ENCODE results near the gene SLC22A5.

Gene SLC22A5

GRCh38 chr5:132424167-132424880 is 54.8 kb downstream of the SLC22A5 start:
- in situ Hi-C loops (cut with MboI; ENCODE audit: low pct_unique_long_range_greater_than_20kb, low sequenced_read_pairs, unreplicated experiment): loop anchor here (10.0 kb wide), 1 partner anchor 50 kb away; no protein-coding TSS in a partner anchor
- DNase-seq (ENCODE audit: low spot score): no peak
- TF ChIP-seq, protein P1, sequence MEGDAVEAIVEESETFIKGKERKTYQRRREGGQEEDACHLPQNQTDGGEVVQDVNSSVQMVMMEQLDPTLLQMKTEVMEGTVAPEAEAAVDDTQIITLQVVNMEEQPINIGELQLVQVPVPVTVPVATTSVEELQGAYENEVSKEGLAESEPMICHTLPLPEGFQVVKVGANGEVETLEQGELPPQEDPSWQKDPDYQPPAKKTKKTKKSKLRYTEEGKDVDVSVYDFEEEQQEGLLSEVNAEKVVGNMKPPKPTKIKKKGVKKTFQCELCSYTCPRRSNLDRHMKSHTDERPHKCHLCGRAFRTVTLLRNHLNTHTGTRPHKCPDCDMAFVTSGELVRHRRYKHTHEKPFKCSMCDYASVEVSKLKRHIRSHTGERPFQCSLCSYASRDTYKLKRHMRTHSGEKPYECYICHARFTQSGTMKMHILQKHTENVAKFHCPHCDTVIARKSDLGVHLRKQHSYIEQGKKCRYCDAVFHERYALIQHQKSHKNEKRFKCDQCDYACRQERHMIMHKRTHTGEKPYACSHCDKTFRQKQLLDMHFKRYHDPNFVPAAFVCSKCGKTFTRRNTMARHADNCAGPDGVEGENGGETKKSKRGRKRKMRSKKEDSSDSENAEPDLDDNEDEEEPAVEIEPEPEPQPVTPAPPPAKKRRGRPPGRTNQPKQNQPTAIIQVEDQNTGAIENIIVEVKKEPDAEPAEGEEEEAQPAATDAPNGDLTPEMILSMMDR (IDR thresholded peaks at IDR 0.05; ENCODE audit: extremely low read depth, insufficient read depth, missing control alignments): no peak

DNA sequence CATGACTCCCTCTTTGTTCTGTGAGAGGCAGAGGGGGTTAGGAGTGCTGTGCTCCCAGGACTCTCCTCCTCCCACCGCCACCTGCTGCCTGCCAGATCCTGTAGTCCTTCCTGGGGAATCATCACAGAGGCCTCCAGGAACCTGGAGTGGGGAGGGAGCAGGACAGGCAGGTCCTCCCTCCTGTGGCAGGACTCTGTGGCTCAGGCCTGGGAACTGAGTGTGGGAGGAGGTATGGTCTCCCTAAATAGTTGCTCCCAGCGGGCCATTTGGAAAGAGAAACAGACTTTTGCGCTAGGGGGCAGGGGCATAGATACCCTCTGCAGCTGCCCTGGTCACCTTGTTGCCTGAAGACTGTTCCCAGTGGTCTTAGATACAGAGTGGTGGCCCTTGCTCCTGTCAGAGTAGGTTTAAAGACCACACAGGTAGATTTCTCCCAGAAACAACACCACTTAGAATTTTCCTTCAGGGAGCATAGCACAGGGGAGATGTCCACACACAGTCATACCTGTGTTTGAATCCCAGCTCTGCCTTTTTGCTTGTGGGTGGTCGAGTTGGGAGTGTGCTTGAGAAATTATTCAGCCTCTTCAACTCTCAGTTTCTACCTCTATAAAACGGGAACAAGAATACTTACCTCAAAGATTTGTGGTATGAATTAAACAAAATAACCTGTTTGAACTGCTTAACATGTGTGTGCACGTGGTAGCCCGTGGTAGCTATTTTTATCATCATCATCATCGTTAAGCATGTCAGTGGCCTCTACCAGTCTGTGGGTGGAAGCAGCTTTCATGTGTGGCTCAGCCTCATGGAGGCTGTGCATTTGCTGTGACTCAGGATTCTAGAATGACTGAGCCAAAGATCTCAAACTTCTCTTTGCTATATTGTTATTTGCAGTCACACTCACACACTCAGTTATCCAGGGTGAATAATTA is 55.8 kb downstream of the SLC22A5 start:
- DNase-seq (ENCODE audit: low spot score): peak; percentile 75
- TF ChIP-seq, protein P1 (IDR thresholded peaks at IDR 0.05; ENCODE audit: extremely low read depth, insufficient read depth, missing control alignments): no peak
- in situ Hi-C loops (cut with MboI; ENCODE audit: low pct_unique_long_range_greater_than_20kb, low sequenced_read_pairs, unreplicated experiment): loop anchor here (10.0 kb wide), 1 partner anchor 50 kb away; no protein-coding TSS in a partner anchor

- in situ Hi-C loops (cut with MboI; ENCODE audit: low pct_unique_long_range_greater_than_20kb, low sequenced_read_pairs, unreplicated experiment): loop anchor here (10.0 kb wide), 1 partner anchor 49 kb away; no protein-coding TSS in a partner anchor
- no peak for DNase-seq (ENCODE audit: low spot score)
- TF ChIP-seq, protein P1 (IDR thresholded peaks at IDR 0.05; ENCODE audit: extremely low read depth, insufficient read depth, missing control alignments): no peak
Observed at GRCh38 chr5:132425975-132426524, 56.5 kb downstream of the SLC22A5 start.

DNA sequence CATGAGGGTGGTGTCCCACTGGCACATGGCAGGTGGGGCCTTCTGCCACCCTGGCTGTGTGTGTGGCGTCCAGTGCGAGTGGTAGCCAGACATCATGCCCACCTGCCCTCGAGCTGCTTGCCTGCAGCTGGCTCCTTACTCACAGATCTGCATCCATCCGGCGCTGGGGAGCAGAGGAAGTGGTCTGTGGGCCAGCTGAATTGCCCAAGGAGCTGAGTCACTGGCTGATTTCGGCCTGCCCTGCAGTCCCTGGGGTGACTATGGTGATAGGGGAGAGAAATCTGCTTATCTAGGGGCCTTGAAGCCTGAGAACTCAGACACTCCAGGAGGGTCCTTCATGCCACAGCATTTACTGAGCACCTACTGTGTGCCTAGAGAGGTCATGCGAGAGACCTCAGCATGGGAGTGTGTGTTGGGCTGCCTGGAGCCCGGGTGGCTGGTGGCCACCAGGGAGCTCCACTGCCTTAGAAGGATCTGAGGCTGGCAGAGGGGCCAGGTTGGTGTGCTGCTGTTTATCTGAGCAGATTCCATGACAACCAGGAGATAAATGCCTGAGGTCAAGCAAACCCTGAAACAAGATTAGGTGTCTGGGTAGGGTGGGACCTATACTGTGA is 57.1 kb downstream of the SLC22A5 start:
- in situ Hi-C loops (cut with MboI; ENCODE audit: low pct_unique_long_range_greater_than_20kb, low sequenced_read_pairs, unreplicated experiment): loop anchor here (10.0 kb wide), 1 partner anchor 48 kb away; no protein-coding TSS in a partner anchor
- DNase-seq (ENCODE audit: low spot score): peak; percentile 48
- TF ChIP-seq, protein P1 (IDR thresholded peaks at IDR 0.05; ENCODE audit: extremely low read depth, insufficient read depth, missing control alignments): peak; percentile 51

- DNase-seq (ENCODE audit: low spot score): no peak
- TF ChIP-seq, protein P1 (IDR thresholded peaks at IDR 0.05; ENCODE audit: extremely low read depth, insufficient read depth, missing control alignments): no peak
- in situ Hi-C loops (cut with MboI; ENCODE audit: low pct_unique_long_range_greater_than_20kb, low sequenced_read_pairs, unreplicated experiment): loop anchor here (10.0 kb wide), 1 partner anchor 47 kb away; no protein-coding TSS in a partner anchor
Observed at GRCh38 chr5:132427281-132428146, 58.0 kb downstream of the SLC22A5 start.
